ENCODE results near the gene SUSD3.
"Not testable (repeated sequence)": the region's sequence is repeated elsewhere in the genome, so short reads cannot be mapped to it uniquely, and the experiment has no call there.

The SUSD3 gene

DNA sequence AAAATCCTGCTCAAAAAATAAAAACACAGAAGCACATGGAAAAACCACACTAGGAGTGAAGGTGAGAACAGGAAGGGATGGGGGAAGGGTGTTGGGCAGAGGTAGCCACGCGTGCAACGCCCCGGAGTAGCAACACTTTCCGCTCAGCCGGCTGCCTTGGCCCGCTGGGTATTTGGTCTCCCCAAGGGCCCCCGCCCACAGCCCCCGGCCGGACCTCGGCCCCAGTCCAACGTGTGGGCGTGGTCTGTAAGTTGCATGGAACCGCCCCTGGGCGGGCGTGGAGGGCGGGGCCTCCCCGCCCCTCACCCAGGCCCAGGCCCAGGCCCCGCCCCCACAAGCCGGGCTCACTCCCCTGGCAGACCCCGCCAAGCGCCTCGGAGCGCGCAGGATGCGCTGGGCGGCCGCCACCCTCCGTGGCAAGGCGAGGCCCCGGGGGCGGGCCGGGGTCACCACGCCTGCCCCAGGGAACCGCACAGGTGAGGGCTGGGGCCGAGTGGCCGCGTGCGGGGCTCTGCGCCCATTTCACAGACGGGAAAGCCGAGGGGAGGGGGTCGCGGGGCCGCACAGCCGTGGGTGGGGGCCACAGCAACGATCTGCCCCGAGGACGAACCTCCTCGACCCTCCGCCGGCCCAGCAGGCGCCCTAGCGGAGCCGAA, at the start of gene SUSD3:
TSS of gene SUSD3 (plus strand) at position 347 of the 656 bp plus-strand sequence. CDS start at position 389, 42 bp downstream.
- no peak for DNase-seq

DNA sequence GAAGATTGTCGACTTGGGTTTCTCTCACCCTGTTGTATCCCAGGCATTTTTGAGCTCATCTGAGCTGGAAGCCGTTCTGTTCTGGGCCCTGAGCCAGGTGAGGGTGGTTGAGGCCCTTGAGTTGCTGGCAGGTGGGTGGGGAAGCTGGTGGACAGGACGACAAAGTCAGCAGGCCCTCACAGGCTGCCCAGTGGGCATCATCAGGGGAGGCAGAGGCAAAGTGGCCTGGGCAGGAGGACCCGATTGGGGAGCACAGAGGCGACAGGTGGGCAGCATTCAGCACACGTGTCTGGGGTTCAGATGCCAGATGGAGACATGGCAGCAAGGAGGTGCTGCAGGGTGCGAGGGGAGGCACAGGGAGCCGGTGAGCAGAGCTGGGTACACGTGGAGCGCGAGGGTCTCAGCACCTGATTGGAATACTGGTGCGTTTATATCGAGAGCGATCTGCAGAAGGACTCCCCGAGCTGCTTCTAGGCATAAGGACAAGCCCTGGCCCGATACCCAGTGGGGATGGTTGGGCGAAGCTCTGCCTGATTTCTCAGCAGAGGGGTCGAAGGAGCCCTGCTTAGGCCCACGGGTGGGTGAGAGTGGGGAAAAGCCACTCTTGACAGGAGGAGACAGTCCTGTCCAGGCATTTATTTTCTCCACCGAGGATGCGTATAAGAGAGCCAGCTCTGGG, 49.0 kb upstream of the SUSD3 start:
- no peak for DNase-seq

DNA sequence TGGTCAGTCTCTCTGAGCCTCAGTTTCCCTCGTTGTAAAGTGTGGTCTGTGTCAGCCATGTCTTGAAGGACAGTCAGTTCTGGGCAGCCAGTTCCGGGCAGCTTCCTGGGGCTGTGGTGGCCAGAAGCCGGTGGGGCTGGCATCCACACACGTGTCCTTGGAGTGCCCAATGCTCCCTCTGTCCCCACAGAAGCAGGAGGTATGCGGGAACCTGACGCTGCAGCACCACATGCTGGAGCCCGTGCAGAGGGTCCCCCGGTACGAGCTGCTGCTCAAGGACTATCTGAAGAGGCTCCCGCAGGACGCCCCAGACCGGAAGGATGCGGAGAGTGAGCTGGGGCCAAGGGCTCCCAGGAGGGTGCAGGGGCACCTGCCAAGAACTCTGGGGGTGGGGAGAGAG, 48.4 kb upstream of the SUSD3 start:
- no peak for DNase-seq

DNA sequence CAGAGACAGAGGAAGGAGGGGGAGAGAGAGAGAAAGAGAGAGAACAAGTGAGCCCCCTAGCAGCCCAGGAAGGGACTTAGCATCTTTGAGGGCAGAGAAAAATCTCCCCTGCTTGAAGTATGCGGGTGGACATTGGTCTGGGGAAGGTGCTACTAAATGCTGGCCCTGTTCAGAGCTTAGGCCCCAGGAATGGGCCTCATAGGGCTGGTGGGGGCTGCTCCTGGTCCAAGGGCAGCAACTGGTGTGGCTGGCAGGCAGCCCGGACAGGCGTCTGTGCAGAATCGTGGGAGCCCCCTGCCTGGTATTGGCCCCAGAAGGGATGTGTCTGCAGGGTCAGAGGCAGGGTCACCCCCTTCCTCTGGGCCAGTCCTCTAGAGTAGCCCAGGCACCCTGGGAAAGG, 47.8 kb upstream of the SUSD3 start:
- no peak for DNase-seq

DNA sequence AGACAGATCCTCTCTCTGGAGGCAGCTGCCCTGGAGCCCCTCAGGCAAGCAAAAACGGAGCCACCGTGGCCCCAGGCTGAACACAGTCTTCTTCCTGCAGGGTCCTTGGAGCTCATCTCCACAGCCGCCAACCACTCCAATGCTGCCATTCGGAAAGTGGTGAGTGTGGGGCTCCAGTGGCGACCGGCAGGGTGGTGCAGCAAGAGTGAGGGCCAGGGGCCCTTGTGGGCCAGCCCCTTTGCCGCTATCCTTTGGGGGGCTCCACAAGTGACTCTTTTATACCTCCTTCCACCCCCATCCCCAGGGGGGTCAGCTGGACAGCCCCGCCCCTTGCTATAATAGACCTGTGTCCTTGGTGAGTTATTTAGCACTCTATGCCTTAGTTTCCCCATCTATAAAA, 47.4 kb upstream of the SUSD3 start:
- DNase-seq, result no peak

DNA sequence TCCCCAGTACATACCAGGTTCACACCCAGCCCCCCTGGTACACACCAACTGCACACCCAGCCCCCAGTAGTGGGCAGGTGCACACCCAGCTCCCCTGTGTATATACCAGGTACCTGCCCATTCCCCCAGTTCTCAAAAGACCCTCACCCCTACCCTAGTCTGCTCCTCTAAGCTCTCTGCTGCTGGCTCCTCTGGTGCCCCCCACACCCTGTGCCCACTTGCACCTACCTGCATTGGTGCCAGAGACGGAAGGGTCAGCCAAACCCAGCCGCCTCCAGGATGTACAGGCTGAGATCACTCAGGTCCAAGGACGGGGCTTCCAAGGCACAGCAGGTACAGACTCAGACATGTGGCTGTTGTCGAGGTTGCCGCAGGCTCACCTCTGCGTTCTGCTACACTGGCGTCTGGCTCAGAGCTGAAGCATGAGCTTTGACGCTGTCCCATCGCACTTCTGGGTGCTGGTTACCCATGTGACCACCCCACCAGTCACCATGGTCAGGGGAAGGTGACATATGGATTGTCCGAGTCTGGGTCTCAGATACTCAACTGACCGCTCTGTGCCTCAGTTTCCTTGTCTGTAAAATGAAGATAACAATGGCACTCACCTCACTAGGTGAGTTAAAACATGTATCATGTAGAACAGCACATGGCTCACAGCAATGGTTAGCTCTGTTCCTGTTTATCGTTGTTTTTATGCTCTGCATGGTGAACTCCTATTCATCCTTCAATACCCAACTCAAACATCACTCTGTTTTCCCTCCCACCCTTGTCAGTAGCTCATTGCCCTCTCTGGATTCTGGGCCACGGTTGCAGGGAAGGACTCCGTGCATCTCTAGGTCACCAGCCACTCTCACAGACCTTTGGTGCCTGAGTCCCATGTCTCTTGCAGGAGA, 45.3 kb upstream of the SUSD3 start:
- no peak for DNase-seq

DNA sequence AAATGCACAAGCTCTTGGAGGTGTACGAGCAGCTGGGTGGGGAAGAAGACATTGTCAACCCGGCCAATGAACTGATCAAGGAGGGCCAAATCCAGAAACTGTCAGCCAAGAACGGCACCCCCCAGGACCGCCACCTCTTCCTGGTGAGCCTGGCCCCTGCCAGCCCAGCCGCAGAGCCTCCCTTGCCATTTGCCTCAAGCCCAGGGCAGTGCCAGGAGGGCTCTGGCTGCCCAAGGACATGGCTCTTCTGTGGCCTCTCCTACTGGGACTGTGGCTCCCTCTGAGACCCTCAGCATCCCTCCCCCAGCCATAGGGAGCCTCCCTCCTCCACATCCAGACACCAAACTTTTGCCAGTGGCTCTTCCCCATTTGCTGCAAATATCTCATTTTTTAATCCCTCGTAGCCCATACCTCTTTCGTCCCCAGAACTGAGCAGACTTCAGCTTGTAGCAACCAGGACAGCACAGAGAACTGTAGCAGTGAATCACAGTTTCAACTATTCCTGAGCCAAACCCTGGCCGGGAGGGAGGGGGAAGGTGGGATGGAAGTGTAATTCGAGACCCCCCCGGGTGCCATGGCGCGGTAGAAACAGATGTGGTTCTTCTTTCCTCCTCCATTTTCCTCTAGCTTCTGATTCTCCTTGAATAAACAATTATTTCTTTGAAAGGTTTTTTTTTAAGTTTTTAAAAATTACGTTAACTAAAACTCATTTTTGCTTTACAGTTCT, 44.5 kb upstream of the SUSD3 start:
- DNase-seq, result no peak

DNA sequence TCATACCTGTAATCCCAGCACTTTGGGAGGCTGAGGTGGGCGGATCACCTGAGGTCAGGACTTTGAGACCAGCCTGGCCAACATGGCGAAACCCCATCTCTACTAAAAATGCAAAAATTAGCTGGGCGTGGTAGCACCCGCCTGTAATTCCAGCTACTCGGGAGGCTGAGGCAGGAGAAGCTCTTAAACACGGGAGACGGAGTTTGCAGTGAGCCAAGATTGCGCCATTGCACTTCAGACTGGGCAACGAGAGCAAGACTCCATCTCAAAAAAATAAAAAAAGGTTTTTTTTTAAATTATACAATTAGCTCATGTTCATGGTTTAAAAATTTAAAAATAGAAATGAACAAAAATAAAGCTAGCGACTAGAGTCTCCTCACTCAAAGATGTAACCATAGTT, 43.3 kb upstream of the SUSD3 start:
- not testable (repeated sequence) for DNase-seq

DNA sequence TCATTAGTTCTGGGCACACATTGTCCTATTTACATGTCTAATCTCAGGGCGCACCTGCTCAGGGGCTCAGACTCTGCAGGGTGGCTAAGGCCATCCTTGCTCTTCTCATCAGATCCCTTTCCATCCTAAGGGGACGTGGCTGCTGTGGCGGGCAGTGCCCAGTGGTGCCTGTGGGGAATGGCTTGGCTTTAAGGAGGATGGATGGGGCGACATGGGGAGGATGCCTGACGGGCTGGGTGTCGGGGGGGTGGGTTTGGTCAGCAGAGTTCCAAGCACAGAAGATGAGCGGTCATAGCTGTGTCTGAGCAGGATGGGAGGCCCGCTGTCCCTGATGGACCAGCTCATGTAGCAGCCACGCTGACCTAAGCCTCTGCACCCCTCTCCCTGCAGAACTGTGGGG, 40.9 kb upstream of the SUSD3 start:
- no peak for DNase-seq

DNA sequence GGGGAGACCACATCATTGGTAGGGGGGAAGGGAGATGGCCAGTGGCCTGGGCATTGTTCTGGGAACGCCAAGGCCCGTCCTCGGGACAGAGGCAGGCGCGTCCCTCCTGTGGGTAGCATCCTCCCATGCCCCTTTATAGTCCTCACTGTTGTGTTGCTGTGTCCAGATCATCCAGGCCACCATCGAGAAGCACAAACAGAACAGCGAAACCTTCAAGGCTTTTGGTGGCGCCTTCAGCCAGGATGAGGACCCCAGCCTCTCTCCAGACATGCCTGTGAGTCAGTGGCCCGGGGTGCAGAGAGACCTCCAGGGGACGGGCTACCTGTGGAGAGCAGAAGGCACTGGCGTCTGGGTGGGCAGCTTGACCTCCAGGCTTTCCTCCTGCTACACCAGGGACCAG, 38.4 kb upstream of the SUSD3 start:
- no peak for DNase-seq

DNA sequence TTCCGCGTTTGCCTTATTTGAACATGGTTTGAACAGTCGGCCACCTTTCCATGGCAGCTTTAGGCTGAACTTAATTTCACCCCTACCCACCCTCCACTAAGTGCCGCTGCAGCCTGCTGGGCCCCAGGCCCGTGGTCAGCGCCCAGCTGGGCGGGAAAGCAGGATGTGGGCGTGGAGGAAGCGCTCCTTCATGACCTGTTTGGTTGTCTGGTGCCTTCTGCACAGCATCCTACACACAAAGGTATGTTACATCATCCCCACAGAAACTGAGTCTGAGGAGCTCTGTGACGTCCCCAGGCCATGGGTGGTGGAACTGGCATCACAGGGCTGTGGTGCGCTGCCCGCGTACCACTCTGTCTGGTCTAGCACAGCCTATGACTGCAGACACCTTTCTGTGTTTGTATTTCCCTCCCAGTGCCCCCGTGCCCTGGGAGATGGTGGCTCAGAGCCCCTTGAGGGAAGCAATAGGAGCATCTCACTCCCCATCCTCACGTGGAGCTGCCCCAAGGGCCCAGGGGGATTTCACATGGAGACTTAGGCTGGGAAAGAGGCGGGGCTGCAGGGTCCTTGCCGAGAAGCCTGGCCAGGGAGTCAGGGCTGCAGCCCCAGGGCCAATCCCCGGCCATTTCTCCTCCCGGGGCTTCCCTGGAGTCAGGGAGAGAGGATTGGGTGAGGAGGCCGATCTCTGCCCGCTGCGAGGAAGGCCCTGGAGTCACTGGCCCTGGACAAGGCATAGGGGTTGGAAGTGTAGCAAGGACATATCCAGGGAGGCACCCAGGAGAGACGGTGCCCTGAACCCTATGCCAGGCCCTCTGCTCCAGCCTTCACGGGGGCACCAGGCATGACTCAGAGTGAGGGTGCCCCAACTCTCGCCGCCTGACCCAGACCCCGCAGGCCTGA, 37.5 kb upstream of the SUSD3 start:
- DNase-seq, result no peak

DNA sequence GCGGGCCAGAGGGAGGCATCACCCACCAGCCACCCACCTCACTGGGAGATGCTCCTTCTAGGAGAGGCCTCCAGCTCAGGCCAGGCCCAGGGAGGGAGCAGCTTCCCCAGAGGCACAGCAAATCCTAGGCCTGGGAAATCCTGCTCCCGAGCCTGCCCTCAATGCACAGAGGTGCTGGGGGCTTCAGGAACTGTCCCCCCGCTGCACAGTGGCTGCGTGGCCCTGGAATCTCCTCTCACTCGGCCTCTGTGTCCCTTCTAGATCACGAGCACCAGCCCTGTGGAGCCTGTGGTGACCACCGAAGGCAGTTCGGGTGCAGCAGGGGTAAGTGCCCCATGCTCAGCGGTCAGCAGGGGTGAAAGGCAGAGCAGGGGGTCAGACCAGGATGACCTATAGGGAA, 36.4 kb upstream of the SUSD3 start:
- DNase-seq, result no peak

DNA sequence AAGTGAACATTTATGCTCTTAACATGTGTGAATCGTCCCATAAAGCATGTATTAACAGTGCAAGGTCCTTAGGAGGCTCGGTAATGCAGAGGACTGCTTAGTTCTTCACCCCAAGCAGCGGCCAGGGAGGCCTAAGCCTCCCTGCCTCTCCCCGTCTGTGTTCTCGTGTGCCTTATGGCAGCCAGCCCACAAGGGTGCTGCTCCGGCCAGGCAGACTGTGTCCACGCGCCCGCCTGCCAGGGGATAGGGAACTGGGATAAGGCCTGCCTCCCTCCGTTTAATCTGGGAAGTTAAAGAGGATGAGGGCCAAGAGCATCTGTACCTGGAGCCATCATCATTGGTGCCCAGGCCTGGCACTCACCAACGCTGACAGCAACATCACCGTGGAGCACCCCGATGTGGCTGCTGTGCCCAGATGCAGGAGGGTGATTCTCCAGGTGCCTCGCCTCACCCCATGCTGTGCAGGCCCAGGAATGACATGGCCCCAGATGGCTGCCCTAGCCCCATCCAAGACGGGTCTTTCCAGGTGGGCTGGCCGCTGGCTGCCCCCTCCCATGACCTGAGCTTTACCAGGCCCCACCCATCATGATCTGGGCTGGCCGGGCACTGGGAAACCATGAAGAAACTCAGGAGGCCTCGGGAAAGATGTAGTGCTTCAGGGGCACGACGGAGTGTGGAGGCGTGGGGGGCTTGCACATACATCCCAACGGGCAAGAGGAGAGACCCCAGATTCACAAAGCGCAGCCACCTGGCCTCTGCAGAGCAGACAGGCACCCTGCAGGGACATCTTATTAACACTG, 35.6 kb upstream of the SUSD3 start:
- no peak for DNase-seq

DNA sequence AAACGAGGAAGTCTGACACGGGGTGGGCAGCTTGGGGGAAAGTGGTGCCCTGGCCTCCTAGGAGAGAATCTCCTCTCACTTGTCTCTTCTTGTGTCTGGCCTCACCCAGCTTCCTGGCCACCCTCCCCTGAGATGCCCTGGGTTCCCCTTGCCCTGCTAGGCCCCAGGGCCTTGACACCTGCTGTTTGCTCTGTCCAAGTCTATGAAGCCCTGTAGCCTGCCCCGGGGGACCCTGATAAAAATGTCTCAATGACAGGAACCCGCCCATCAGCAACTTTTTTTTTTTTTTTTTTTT, 35.0 kb upstream of the SUSD3 start:
- DNase-seq, result no peak

DNA sequence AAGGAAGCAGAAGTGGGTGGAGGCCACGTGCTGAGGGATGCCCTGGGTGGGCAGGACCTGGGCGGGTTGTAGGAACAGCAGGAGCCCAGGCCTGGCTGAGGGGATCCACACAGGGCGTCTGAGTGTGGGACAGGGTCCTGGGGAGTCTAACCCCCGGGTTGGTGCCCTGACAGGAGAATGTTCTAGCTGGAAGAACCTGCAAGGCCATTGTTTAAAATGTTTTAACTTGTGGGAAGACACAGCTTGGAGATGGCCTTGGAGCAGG, 33.9 kb upstream of the SUSD3 start:
- no peak for DNase-seq

DNA sequence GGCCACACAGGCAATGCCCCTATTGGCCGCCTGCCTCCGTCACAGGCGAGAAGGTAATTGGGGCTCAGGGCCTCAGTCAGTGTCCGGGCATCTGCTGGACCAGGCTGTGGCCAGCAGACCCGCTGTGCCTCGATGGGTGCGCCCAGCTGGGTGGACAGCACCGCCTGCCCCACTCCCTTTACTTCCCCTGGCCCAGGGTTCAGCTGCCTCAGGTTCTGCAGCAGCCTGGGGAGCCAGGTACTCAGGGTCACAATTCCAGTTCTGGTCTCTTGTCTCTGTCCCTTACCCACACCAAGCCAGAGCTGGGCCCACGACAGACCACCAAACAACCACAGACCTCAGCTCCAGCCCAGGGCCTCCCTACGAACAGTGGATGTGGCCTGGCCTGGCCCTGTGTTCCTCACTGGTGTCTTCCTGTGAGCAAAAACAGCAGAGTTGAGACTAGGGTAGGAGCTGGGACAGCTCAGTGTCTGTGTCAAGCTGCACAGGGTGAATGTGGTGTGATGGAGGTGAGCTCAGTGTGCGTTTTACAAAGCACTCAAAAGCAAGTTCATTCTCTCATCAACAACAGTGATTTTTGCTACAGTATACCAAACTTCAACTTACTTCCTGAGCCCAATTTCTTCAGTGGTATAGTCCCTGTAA, 33.4 kb upstream of the SUSD3 start:
- no peak for DNase-seq

DNA sequence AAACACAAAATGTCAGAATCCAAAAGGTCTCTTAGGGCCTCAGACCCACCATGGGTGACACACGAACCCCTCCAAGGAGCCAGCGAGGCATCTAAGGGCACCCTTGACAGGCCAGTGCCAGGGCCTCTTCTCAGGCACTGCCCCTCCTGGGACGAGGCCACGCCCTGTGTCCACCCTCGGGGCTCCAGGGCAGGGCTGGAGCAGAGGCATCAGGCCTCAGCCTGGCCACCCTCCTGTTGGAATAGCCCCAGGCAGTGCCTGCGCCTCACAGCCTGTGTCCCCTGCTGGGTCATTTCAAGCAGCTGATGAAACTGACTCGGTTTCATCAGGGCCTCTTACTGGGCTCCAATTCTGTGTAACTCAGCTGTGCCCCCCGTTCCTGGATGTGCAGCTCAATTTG, 32.8 kb upstream of the SUSD3 start:
- DNase-seq, result no peak

DNA sequence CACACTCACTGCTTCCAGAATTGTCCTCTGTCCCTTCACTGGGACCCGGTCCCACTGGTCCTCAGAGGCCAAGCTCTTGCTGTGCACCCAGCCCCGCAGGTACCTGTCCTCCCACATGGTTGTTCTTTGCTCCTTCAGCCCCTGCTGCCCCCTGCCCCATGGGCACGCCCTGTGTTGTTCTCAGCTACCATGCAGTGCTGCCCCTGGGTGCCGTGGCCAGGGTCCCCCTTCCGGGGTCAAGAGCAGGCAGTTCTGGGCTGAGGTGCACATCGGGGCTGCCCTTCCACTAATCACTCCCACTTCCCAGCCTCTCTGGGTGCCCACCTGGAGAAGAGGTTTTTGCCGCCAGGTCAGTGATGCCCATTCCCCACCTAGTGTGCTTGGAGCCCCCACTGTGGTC, 31.9 kb upstream of the SUSD3 start:
- DNase-seq, result no peak

DNA sequence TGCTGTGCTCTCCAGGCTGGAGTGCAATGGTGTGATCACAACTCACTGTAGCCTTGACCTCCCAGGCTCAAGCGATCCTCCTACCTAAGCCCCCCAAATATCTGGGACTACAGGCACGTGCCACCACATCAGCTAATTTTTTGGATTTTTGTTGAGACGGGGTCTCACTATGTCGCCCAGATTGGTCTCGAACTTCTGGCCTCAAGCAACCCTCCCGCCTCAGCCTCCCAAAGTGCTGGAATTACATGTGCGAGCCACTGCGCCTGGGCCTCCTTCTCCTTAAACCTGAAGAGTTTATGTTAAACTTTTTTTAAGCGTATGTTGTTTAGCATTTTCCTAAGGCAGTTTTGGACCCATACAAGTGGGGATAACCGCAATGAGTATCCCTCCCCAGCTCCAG, 30.8 kb upstream of the SUSD3 start:
- no peak for DNase-seq

DNA sequence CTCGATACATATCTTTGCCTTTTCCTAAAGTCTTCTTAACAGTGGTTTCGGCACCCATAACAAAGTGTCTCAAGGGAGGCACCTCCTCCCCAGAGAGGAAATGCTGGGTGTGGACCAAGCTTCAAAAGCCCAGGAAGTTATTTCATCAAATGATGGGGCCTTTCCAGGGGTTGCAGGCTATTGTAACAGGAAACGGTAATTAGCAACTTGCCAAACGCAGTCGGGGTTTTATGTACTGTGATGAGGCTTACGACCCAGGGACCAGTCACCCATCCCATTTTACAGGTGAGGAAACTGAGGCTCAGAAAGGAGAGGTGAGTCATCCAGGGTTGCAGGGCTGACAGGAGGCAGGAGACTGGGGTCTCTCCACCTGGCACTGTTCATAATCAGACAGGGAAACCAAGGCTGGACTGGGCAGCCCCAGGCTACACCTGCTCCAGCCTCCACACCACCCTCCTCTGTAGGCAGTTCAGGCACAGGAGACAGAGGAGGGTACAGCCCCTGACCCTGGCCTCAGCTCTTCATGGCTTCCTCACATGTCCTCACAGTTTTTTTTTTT, 30.0 kb upstream of the SUSD3 start:
- DNase-seq, result no peak
